Fibroblast of villous mesenchyme (primary cell): ENCODE data around the gene CWH43. TPM values are rescaled to one million over a fixed set of nuclear protein-coding genes. Genes with fewer than 3 reads are reported as not detected.
"Not testable (repeated sequence)": the region's sequence is repeated elsewhere in the genome, so short reads cannot be mapped to it uniquely, and the experiment has no call there.

Experiments used
- DNase-seq: peaks from one replicate; pipeline ENCODE4 v3.0.0-alpha.2; 2010; ENCODE audit warnings: low read depth
- H3K4me3 ChIP-seq: 2 replicates; pipeline ENCODE4 v1.5.1; 2011; ENCODE audit warnings: low read depth, mild to moderate bottlenecking, low read length
- CTCF ChIP-seq: IDR thresholded peaks from 2 replicates; pipeline ENCODE4 v1.5.1; 2012; ENCODE audit warnings: low read depth, mild to moderate bottlenecking, low read length; ENCODE audit not compliant: insufficient read depth
- total RNA-seq: library from RNA; depleted of rRNA; stranded (reverse); fragments of >200 nt; gene quantifications from 2 replicates; pipeline ENCODE4 v1.2.3, GENCODE V29; 2012

Gene CWH43
- total RNA-seq, 1 donor, result not detected

- TF ChIP-seq CTCF, result no peak
- DNase-seq, result no peak
- H3K4me3 ChIP-seq, result no peak overlapping the region
Measured at GRCh38 chr4:49063670-49064069, 77.6 kb downstream of the CWH43 start.

GRCh38 chr4:49072196-49072595 is 86.1 kb downstream of the CWH43 start:
- not testable (repeated sequence) for DNase-seq, H3K4me3 ChIP-seq

DNA sequence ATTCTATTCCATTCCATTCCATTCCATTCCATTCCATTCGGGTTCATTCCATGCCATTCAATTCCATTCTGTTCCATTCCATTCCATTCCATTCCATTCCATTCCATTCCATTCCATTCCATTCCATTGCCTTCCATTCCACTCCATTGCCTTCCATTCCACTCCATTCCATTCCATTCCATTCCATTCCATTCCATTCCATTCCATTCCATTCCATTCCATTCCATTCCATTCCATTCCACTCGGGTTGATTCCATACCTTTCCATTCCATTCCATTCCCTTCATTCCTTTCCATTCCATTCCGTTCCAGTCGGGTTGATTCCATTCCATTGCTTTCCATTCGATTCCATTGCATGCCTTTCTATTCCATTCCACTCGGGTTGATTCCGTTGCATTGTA is 105.8 kb downstream of the CWH43 start:
- not testable (repeated sequence) for H3K4me3 ChIP-seq, DNase-seq

GRCh38 chr4:49092608-49093135 is 106.6 kb downstream of the CWH43 start:
- not testable (repeated sequence) for DNase-seq, H3K4me3 ChIP-seq

DNA sequence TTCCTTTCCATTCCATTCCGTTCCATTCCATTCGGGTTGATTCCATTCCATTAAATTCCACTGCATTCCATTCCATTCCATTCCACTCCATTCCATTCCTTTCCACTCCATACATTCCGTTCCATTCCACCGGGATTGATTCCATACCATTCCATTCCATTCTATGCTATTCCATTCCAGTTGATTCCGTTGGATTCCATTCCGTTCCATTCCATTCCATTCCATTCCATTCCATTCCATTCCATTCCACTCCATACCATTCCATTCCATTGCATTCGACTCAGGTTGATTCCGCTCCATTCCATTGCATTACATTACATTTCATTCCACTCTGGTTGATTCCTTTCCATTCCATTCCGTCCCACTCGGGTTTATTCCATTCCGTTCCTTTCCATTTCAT is 110.1 kb downstream of the CWH43 start:
- not testable (repeated sequence) for DNase-seq, H3K4me3 ChIP-seq

DNA sequence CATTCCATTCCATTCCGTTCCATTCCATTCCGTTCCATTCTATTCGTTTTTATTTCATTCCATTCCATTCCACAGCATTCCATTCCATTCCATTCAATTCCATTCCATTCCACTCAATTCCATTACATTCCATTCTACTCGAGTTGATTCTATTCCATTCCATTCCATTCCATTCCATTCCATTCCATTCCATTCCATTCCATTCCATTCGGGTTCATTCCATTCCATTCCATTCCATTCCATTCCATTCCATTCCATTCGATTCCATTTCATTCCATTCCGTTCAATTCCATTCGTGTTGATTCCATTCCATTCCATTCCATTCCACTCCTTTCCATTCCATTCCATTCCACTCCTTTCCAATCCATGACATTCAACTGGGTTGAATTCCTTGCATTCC is 110.6 kb downstream of the CWH43 start:
- not testable (repeated sequence) for H3K4me3 ChIP-seq, DNase-seq

DNA sequence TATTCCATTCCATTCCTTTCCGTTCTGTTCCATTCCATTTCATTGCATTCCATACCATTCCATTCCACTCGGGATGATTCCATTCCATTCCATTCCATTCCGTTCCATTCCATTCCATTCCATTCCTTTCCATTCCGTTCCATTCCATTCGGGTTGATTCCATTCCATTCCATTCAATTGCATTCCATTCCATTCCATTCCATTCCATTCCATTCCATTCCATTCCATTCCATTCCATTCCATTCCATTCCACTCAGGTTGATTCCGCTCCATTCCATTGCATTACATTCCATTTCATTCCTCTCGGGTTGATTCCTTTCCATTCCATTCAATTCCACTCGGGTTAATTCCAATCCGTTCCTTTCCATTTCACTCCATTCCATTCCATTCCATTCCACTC is 111.0 kb downstream of the CWH43 start:
- not testable (repeated sequence) for DNase-seq, H3K4me3 ChIP-seq

DNA sequence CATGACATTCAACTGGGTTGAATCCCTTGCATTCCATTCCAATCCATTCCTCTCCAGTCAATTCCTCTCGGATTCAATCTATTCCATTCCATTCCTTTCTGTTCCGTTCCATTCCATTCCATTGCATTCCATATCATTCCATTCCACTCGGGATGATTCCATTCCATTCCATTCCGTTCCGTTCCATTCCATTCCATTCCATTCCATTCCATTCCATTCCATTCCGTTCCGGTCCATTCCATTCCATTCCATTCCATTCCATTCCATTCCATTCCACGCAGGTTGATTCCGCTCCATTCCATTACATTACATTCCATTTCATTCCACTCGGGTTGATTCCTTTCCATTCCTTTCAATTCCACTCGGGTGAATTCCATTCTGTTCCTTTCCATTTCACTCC is 111.4 kb downstream of the CWH43 start:
- DNase-seq, H3K4me3 ChIP-seq: not testable (repeated sequence)

GRCh38 chr4:49098034-49098759 is 112.1 kb downstream of the CWH43 start:
- not testable (repeated sequence) for H3K4me3 ChIP-seq, DNase-seq

GRCh38 chr4:49099831-49100444 is 113.9 kb downstream of the CWH43 start:
- H3K4me3 ChIP-seq, DNase-seq: not testable (repeated sequence)

GRCh38 chr4:49102344-49102898 is 116.3 kb downstream of the CWH43 start:
- H3K4me3 ChIP-seq, result not testable (repeated sequence)
- DNase-seq, result peak; percentile 23

- H3K4me3 ChIP-seq, DNase-seq: not testable (repeated sequence)
Measured at GRCh38 chr4:49103436-49104136, 117.5 kb downstream of the CWH43 start.

- H3K4me3 ChIP-seq, result not testable (repeated sequence)
- peak; percentile 33 for DNase-seq
Measured at GRCh38 chr4:49104231-49104930, 118.3 kb downstream of the CWH43 start.

GRCh38 chr4:49105248-49105904 is 119.3 kb downstream of the CWH43 start:
- DNase-seq, result peak; percentile 23
- H3K4me3 ChIP-seq, result not testable (repeated sequence)

DNA sequence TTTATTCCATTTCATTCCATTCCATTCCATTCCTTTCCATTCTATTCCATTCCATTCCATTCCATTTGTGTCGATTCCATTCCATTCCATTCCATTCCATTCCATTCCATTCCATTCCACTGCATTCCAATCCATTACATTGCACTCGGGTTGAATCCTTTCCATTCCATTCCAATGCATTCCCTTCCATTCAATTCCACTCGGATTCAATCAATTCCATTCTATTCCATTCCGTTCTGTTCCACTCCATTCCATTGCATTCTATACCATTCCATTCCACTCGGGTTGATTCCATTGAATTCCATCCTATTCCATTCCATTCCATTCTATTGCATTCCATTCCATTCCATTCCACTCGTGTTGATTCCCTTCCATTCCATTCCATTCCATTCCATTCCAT is 121.2 kb downstream of the CWH43 start:
- peak; percentile 40 for DNase-seq
- not testable (repeated sequence) for H3K4me3 ChIP-seq

DNA sequence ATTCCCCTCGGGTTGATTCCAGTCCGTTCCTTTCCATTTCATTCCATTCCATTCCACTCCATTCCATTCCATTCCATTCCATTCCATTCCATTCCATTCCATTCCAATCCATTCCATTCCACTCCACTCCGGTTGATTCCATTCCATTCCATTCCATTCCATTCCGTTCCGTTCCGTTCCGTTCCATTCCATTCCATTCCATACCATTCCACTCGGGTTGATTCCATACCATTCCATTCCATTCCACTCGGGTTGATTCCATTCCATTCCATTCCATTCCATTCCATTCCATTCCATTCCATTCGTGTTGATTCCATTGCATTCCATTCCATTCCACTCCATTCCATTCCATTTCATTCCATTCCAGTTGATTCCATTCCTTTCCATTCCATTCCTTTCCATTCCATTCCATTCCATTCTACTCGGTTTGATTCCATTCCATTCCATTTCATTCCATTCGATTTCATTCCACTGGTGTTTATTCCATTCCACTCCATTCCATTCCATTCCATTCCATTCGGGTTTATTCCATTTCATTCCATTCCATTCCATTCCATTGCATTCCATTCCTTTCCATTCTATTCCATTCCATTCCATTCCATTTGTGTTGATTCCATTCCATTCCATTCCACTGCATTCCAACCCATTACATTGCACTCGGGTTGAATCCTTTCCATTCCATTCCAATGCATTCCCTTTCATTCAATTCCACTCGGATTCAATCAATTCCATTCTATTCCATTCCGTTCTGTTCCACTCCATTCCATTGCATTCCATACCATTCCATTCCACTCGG is 122.3 kb downstream of the CWH43 start:
- H3K4me3 ChIP-seq, DNase-seq: not testable (repeated sequence)
